ENCODE results near the gene FHOD1.

FHOD1 gene

DNA sequence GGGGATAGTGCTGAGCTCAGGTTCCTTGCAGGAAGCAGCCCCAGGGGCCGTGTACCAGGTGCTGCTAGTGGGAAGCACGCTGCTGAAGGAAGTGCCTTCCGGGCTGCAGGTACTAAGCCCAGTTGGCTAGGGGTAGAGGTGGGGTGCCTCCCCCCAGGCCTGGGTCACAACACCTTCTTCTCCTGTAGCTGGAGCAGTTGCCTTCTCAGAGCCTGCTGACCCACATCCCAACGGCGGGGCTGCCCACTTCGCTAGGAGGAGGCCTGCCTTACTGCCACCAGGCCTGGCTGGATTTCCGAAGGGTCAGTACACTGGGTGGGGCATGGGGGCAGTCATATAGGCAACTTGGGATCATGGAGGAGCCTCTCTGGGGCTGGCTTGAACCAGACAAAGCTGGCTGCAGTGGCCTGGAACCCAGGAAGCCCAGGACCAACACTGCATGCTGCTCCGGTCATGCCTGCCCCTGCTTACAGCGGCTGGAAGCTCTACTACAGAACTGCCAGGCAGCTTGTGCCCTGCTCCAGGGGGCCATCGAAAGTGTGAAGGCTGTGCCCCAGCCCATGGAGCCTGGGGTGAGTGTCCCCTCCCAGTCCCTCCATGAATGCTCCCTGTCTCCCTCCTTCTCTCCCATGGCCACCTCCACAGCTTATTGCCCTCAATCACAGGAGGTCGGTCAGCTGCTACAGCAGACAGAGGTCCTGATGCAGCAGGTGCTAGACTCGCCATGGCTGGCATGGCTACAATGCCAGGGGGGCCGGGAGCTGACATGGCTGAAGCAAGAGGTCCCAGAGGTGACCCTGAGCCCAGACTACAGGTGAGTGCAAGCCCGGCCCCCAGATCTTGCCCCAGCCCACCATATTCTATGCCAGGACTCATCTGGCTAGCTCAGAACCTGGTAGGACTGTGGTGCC lies 34.5 kb upstream of the FHOD1 start:
- TF ChIP-seq, protein P1, sequence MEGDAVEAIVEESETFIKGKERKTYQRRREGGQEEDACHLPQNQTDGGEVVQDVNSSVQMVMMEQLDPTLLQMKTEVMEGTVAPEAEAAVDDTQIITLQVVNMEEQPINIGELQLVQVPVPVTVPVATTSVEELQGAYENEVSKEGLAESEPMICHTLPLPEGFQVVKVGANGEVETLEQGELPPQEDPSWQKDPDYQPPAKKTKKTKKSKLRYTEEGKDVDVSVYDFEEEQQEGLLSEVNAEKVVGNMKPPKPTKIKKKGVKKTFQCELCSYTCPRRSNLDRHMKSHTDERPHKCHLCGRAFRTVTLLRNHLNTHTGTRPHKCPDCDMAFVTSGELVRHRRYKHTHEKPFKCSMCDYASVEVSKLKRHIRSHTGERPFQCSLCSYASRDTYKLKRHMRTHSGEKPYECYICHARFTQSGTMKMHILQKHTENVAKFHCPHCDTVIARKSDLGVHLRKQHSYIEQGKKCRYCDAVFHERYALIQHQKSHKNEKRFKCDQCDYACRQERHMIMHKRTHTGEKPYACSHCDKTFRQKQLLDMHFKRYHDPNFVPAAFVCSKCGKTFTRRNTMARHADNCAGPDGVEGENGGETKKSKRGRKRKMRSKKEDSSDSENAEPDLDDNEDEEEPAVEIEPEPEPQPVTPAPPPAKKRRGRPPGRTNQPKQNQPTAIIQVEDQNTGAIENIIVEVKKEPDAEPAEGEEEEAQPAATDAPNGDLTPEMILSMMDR (IDR thresholded peaks at IDR 0.05; ENCODE audit: borderline replicate concordance, control extremely low read depth, extremely low read depth, insufficient read depth, missing control alignments) = no peak
- in situ Hi-C loops (cut with MboI; ENCODE audit: low sequenced_read_pairs, unreplicated experiment) = no loop called here
- DNase-seq (ENCODE audit: low spot score) = no peak

DNA sequence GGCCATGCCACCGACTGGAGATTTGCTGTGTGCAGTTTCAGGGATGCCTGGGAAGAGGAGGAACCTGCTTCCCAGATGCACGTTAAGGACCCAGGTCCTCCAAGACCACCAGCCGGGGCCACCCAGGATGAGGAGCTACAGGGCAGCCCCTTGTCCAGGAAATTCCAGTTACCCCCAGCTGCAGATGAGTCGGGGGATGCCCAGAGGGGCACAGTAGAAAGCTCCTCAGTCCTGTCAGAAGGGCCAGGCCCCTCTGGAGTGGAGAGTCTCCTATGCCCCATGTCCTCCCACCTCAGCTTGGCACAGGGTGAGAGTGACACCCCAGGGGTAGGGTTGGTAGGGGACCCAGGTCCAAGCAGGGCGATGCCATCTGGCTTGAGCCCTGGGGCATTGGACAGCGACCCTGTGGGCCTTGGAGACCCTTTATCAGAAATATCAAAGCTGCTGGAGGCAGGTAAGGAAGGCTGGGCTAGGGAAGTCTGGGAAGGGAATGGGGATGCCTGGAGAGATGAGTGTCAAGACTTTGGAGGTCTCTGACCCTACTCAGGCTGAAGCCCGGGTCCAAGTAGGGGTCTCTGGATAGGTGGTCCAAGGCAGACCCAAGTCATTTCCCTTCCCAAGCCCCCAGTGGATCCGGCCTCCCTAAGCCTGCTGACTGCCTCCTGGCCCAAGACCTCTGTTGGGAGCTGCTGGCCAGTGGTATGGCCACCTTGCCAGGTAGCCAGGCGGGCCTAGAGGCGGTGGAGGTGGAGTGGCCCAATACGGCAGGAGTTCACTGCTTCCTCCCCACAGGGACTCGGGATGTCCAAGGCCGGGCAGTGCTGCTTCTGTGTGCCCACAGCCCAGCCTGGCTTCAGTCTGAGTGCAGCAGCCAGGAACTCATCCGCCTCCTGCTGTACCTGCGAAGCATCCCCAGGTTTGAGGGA lies 33.1 kb upstream of the FHOD1 start:
- no peak for DNase-seq (ENCODE audit: low spot score)
- TF ChIP-seq, protein P1 (IDR thresholded peaks at IDR 0.05; ENCODE audit: borderline replicate concordance, control extremely low read depth, extremely low read depth, insufficient read depth, missing control alignments) = no peak
- in situ Hi-C loops (cut with MboI; ENCODE audit: low sequenced_read_pairs, unreplicated experiment) = no loop called here

DNA sequence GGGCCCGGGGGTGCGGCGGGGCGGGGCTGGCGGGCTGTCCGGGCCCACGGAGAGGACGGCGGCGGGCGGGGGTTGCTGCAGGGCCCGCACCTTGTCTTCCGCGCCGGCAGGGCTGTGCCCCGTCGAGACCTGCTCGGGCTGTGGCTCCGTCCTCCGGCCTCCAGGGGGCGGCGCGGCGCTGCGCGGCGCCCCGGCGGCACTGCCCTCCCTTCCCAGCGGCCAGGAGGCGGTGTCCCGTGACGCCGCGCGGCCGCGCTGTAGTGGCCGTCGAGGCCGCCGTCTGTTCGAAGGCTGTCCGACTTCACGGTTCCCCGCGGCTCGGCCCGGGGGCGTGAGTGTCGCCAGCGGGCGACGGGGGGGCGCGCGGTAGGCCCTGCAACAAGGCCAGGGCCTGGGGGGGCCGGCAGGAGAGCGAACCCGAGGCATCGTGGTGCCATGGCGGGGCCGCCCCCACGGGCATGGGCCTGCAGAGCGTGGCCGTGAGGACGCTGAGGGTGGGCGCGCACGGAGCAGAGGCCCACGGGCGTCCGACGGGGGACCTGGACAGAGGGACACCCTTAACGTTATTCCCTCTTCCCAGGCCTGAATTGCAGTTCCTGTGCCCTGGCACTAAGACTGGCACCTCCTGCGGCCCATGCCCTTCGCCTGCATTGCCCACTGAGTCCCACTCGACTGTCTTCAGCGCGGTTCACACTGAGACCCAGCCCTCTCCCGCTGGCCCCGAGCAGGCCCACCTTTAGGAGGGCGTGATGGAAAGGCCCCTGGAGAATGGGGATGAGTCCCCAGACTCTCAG lies 32.2 kb upstream of the FHOD1 start, which contains the start of gene PLEKHG4:
Gene PLEKHG4, plus strand, starts transcription at position 237 of the 794 bp plus-strand sequence. Its CDS starts 513 bp downstream, at position 750.
- peak; percentile 97 for DNase-seq (ENCODE audit: low spot score)
- TF ChIP-seq, protein P1 (IDR thresholded peaks at IDR 0.05; ENCODE audit: borderline replicate concordance, control extremely low read depth, extremely low read depth, insufficient read depth, missing control alignments) = peak; percentile 94
- in situ Hi-C loops (cut with MboI; ENCODE audit: low sequenced_read_pairs, unreplicated experiment) = no loop called here

DNA sequence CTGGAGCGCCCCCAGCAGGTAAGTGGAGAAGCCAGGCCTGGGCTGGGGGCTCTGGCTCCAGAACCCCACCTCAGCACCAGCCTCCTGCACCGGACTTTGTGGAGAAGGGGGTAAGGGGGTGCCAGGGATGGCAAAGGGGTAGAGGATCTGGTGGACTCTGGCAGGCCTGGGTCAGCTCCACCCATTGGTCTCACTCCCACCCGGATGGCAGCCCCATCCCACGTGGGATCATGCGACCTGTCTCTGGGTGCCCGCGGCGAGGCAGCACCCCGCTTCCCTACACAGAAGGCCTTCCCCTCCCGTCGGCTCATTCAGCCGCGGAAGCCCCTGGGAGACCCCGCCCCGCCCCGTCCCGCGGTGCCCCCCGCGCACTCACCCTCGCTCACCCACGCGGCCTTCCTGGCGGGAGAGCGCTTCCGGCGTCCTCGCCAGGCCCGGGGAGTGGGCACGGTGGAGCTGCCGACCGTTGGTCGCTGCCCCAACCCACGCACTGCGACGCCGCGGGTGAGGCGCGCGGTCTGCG lies 31.6 kb upstream of the FHOD1 start:
- DNase-seq (ENCODE audit: low spot score) = peak; percentile 80
- TF ChIP-seq, protein P1 (IDR thresholded peaks at IDR 0.05; ENCODE audit: borderline replicate concordance, control extremely low read depth, extremely low read depth, insufficient read depth, missing control alignments) = peak; percentile 31
- in situ Hi-C loops (cut with MboI; ENCODE audit: low sequenced_read_pairs, unreplicated experiment) = no loop called here

DNA sequence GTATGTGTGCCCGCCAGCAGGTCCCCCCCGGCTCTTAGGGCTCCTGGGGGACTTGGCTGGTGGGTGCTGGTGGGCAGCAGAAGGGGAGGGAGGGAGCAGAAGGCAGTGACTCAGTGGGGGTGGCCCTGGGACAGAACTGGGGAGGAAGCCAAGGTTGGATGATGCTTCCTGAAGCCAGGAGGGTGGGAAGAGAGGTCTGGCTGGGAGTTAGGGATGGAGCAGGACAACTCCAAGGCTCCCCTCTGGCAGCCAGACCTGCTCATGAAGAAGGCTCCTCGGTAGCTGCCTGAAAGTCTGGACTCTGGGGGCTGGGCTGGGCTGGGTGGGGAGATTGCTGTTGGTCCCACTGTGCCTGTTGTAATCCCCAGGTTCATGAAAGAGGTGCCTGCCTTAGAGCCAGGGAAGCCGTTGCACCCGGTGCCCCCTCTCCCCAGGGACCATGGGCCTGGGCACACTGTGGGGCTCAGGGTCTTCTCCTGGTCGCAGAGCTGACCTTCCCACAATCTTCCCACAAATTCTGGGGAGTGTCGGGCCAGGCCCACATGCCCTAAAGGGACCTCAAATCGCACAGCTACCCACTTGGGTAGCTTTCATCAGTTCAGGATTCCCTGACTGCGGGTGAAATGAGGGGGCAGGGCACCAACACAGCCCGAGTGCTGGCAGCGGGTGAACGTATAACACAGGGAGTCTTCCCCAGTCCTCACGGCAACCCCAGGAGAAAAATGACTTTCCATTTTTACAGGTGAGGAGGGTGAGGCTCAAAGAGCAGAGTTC lies 30.9 kb upstream of the FHOD1 start:
- TF ChIP-seq, protein P1 (IDR thresholded peaks at IDR 0.05; ENCODE audit: borderline replicate concordance, control extremely low read depth, extremely low read depth, insufficient read depth, missing control alignments) = no peak
- no peak for DNase-seq (ENCODE audit: low spot score)
- in situ Hi-C loops (cut with MboI; ENCODE audit: low sequenced_read_pairs, unreplicated experiment) = no loop called here
